Esophagus squamous epithelium (tissue), 5 donors: ENCODE measurements around the gene RAB3GAP1. TPM values are rescaled to one million over a fixed set of nuclear protein-coding genes. Genes with fewer than 3 reads are reported as not detected.
"Not testable (repeated sequence)": the region's sequence is repeated elsewhere in the genome, so short reads cannot be mapped to it uniquely, and the experiment has no call there.

Experiments used
- DNase-seq: peaks from one replicate; lab custom pipeline; 2025; lab: John Stamatoyannopoulos, UW
- H3K27ac ChIP-seq, 4 donors: fragments of 200-600 bp; sonication (generic); one replicate each; pipeline ENCODE4 v1.5.1; 2016 to 2019; ENCODE audit warnings: mild to moderate bottlenecking in 1 of 4
- H3K27me3 ChIP-seq, 4 donors: fragments of 200-600 bp; sonication (generic); 1 replicate in 3 of 4; 2 replicates in 1 of 4; pipeline versions ENCODE4 v1.5.1 to v1.6.0; 2017 to 2021; ENCODE audit warnings: antibody characterized with exemption in 1 of 4
- H3K36me3 ChIP-seq, 3 donors: fragments of 200-600 bp; sonication (generic); one replicate each; pipeline ENCODE4 v1.5.1; 2016 to 2019
- H3K4me1 ChIP-seq, 3 donors: fragments of 200-600 bp; sonication (generic); one replicate each; pipeline ENCODE4 v1.5.1; 2017 to 2019
- H3K4me3 ChIP-seq, 4 donors: fragments of 200-600 bp; sonication (generic); 1 replicate in 3 of 4; 2 replicates in 1 of 4; pipeline ENCODE4 v1.5.1; 2016 to 2019; ENCODE audit warnings: mild to moderate bottlenecking in 2 of 4, moderate library complexity in 1 of 4
- H3K9me3 ChIP-seq, 3 donors: fragments of 200-600 bp; sonication (generic); one replicate each; pipeline ENCODE4 v1.5.1; 2016 to 2019
- CTCF ChIP-seq, 6 experiments: fragments of 450-650 bp in 4 of 6; fragments of 200-600 bp in 2 of 6; sonication (generic) in 2 of 6; IDR thresholded peaks; one replicate each; pipeline ENCODE4 v1.5.1; 2016 to 2019; ENCODE audit warnings: antibody characterized with exemption in 6 of 6, mild to moderate bottlenecking in 4 of 6, moderate library complexity in 4 of 6
- POLR2A ChIP-seq, 4 donors: fragments of 450-650 bp; IDR thresholded peaks; one replicate each; pipeline ENCODE4 v1.6.1; 2017; ENCODE audit warnings: antibody characterized with exemption in 4 of 4, mild to moderate bottlenecking in 4 of 4, moderate library complexity in 3 of 4
- WGBS, 2 donors: methylation state at CpG; one replicate each; pipeline ENCODE4 v1.1.5; 2018; 5-methylcytosine and 5-hydroxymethylcytosine counted together
- intact Hi-C: fragments of 100-400 bp; cut with DNase I; formaldehyde crosslinking; loops from one replicate; pipeline ENCODE4 v1.15.0; 2022
- total RNA-seq, 4 donors: library from RNA; depleted of rRNA; stranded (reverse); fragments of >200 nt; gene quantifications; one replicate each; pipeline ENCODE4 v1.1.0, GENCODE V29; 2016
- donor health status: DM: yes; HTN: yes; CAD: no.

The RAB3GAP1 gene
- total RNA-seq, 4 donors from 2014 or later = 25.5 to 49.4 (median 35.1) TPM

- Histone ChIP-seq H3K27me3 (no peaks in the 10 kb centered on the region), H3K4me3 (no peak overlapping the region), H3K4me1 (no peaks in the 10 kb centered on the region), H3K27ac (no peak overlapping the region), H3K36me3 (peaks cover 0 to 55% (median 4%) of the 10 kb centered on the region in 3 donors), H3K9me3 (no peaks in the 10 kb centered on the region)
- intact Hi-C loops = no loop called here
- no peak for TF ChIP-seq POLR2A (IDR thresholded peaks at IDR 0.05)
- no peak for DNase-seq
- 94% methylated on average over 2 of the region's 2 CpGs for WGBS, 2 donors
Observed at GRCh38 chr2:135097532-135098231, 45.6 kb downstream of the RAB3GAP1 start.

GRCh38 chr2:135099802-135100483 lies 47.9 kb downstream of the RAB3GAP1 start:
- intact Hi-C loops = no loop called here
- WGBS, 2 donors = 86 to 90% methylated on average over 5 of the region's 5 CpGs

GRCh38 chr2:135103843-135104242 lies 51.8 kb downstream of the RAB3GAP1 start:
- WGBS, 2 donors = 67 to 91% methylated on average over 1 of the region's 1 CpG
- no peak overlapping the region for H3K4me3 ChIP-seq
- TF ChIP-seq POLR2A (IDR thresholded peaks at IDR 0.05) (no peak), CTCF (IDR thresholded peaks at IDR 0.05) (no peak)
- peaks cover 0 to 46% (median 7%) of the 10 kb centered on the region in 3 donors for H3K36me3 ChIP-seq
- no peaks in the 10 kb centered on the region for H3K4me1 ChIP-seq
- H3K27me3 ChIP-seq = no peaks in the 10 kb centered on the region
- intact Hi-C loops = no loop called here
- no peak for DNase-seq
- H3K27ac ChIP-seq = no peak overlapping the region
- peaks cover 0 to 10% (median 0%) of the 10 kb centered on the region in 3 donors for H3K9me3 ChIP-seq

More at GRCh38 chr2:135099802-135100483, 47.9 kb downstream of the RAB3GAP1 start:
- Histone ChIP-seq H3K36me3 (peaks cover 0 to 50% (median 0%) of the 10 kb centered on the region in 3 donors), H3K4me3 (no peak overlapping the region), H3K27me3 (no peaks in the 10 kb centered on the region), H3K9me3 (no peaks in the 10 kb centered on the region), H3K4me1 (no peaks in the 10 kb centered on the region), H3K27ac (no peak overlapping the region)
- TF ChIP-seq POLR2A (IDR thresholded peaks at IDR 0.05) = no peak
- DNase-seq = no peak

- intact Hi-C loops, H3K9me3 ChIP-seq, H3K4me3 ChIP-seq, H3K27ac ChIP-seq, H3K27me3 ChIP-seq, DNase-seq, H3K4me1 ChIP-seq: not testable (repeated sequence)
- WGBS, 2 donors = 95 to 98% methylated on average over 4 to 6 of the region's 56 CpGs
- H3K36me3 ChIP-seq = peaks cover 0 to 57% (median 7%) of the 10 kb centered on the region in 3 donors
Observed at GRCh38 chr2:135105513-135106316, 53.6 kb downstream of the RAB3GAP1 start.

- no peaks in the 10 kb centered on the region for H3K27me3 ChIP-seq
Observed at GRCh38 chr2:135113322-135113721, 61.2 kb downstream of the RAB3GAP1 start.

More at GRCh38 chr2:135113322-135113721, 61.2 kb downstream of the RAB3GAP1 start:
- 91 to 92% methylated on average over 3 of the region's 3 CpGs for WGBS, 2 donors
- TF ChIP-seq POLR2A (IDR thresholded peaks at IDR 0.05) (no peak), CTCF (IDR thresholded peaks at IDR 0.05) (no peak)
- Histone ChIP-seq H3K36me3 (peaks cover 0 to 68% (median 0%) of the 10 kb centered on the region in 3 donors), H3K4me3 (no peak overlapping the region), H3K4me1 (no peaks in the 10 kb centered on the region), H3K9me3 (no peaks in the 10 kb centered on the region), H3K27ac (no peak overlapping the region)
- DNase-seq = no peak
- intact Hi-C loops = no loop called here
